IMR-90 (cell line): ENCODE data around the gene MRPL40. TPM values are rescaled to one million over a fixed set of nuclear protein-coding genes. Genes with fewer than 3 reads are reported as not detected.

Experiments
- ATAC-seq: fragments of 200-7000 bp; cut with Tn5 transposase; 2 replicates; pipeline ENCODE4 v1.9.1; 2020; ENCODE audit warnings: low read depth, mild to moderate bottlenecking, moderate library complexity
- BruUV-seq: library from RNA; stranded (reverse); fragments of 400-500 nt; replicated peaks from 2 replicates; lab custom pipeline; 2021; lab: Mats Ljungman, UMichigan
- CTCF ChIA-PET: fragments of 300-600 bp; formaldehyde crosslinking; extraction: SDS; loops from one replicate; lab custom pipeline; 2021; ENCODE audit warnings: antibody characterized with exemption; lab: Yijun Ruan, JAX
- POLR2A ChIA-PET: fragments of 300-600 bp; sonication (Branson Sonifier 250); formaldehyde crosslinking; loops from one replicate; lab custom pipeline; 2022; ENCODE audit warnings: antibody characterized with exemption; ENCODE audit not compliant: unreplicated experiment; lab: Charles Lee
- DNase-seq: peaks from one replicate; pipeline ENCODE4 v3.0.0; 2013
- H2AFZ ChIP-seq: replicated peaks from 2 replicates; pipeline ENCODE3; 2013; ENCODE audit warnings: low read length, mild to moderate bottlenecking; ENCODE audit not compliant: poor library complexity
- H2AK5ac ChIP-seq: 2 replicates; pipeline ENCODE4 v1.6.1; 2013; ENCODE audit warnings: low read depth, low read length, inconsistent platforms
- H2AK9ac ChIP-seq: replicated peaks from 2 replicates; pipeline ENCODE3; 2013; ENCODE audit warnings: mild to moderate bottlenecking, low read depth, low read length, moderate library complexity; ENCODE audit not compliant: poor library complexity
- H2BK120ac ChIP-seq: 2 replicates; pipeline ENCODE4 v1.6.1; 2013; ENCODE audit warnings: low read depth, low read length, inconsistent platforms
- H2BK15ac ChIP-seq: 3 replicates; pipeline ENCODE4 v1.6.1; 2013; ENCODE audit warnings: low read depth, low read length, inconsistent platforms
- H2BK20ac ChIP-seq: 2 replicates; pipeline ENCODE4 v1.6.1; 2013; ENCODE audit warnings: low read depth, mild to moderate bottlenecking, inconsistent platforms, low read length, moderate library complexity
- H2BK5ac ChIP-seq: 2 replicates; pipeline ENCODE4 v1.6.1; 2013; ENCODE audit warnings: mild to moderate bottlenecking, low read depth, low read length, inconsistent platforms; ENCODE audit not compliant: poor library complexity, severe bottlenecking
- H3K14ac ChIP-seq: replicated peaks from 2 replicates; pipeline ENCODE4 v1.6.1; 2013; ENCODE audit warnings: low read depth, low read length, inconsistent platforms
- H3K18ac ChIP-seq: 2 replicates; pipeline ENCODE4 v1.6.1; 2013; ENCODE audit warnings: low read depth, low read length, control low read depth
- H3K23ac ChIP-seq: 2 replicates; pipeline ENCODE4 v1.6.1; 2013; ENCODE audit warnings: low read depth, low read length, inconsistent platforms
- H3K27ac ChIP-seq: 2 replicates; pipeline ENCODE4 v1.5.1; 2013; ENCODE audit warnings: mild to moderate bottlenecking, control low read depth, low read length; ENCODE audit not compliant: insufficient read depth
- H3K27me3 ChIP-seq: 2 replicates; pipeline ENCODE4 v1.6.1; 2013; ENCODE audit warnings: low read length; ENCODE audit not compliant: control insufficient read depth, insufficient read depth
- H3K36me3 ChIP-seq: 2 replicates; pipeline ENCODE4 v1.6.1; 2013; ENCODE audit warnings: low read length, mixed read lengths; ENCODE audit not compliant: control insufficient read depth, insufficient read depth
- H3K4ac ChIP-seq: 2 replicates; pipeline ENCODE4 v1.6.1; 2013; ENCODE audit warnings: low read depth, low read length, inconsistent platforms
- H3K4me1 ChIP-seq: 2 replicates; pipeline ENCODE4 v1.6.1; 2013; ENCODE audit warnings: low read length, mixed read lengths; ENCODE audit not compliant: control insufficient read depth, insufficient read depth
- H3K4me2 ChIP-seq: 2 replicates; pipeline ENCODE4 v1.6.1; 2013; ENCODE audit warnings: low read depth, mild to moderate bottlenecking, control low read depth, low read length, moderate library complexity
- H3K4me3 ChIP-seq: 2 replicates; pipeline ENCODE4 v1.5.1; 2013; ENCODE audit warnings: low read depth, mild to moderate bottlenecking, control low read depth, low read length, moderate library complexity; ENCODE audit not compliant: insufficient read depth
- H3K56ac ChIP-seq: 2 replicates; pipeline ENCODE4 v1.6.1; 2013; ENCODE audit warnings: low read length, inconsistent platforms; ENCODE audit not compliant: insufficient read depth; ENCODE audit errors: extremely low read depth
- H3K79me1 ChIP-seq, 2 experiments: 2 replicates each; pipeline ENCODE4 v1.6.1; 2013; ENCODE audit warnings: low read length in 2 of 2, inconsistent platforms in 1 of 2, low read depth in 1 of 2
- H3K9ac ChIP-seq: 2 replicates; pipeline ENCODE4 v1.6.1; 2013; ENCODE audit warnings: low read depth, low read length, control low read depth
- H3K9me1 ChIP-seq: 2 replicates; pipeline ENCODE4 v1.6.1; 2013; ENCODE audit warnings: low read length, inconsistent platforms; ENCODE audit not compliant: insufficient read depth
- H3K9me3 ChIP-seq: 2 replicates; pipeline ENCODE4 v1.6.1; 2013; ENCODE audit warnings: low read length; ENCODE audit not compliant: control insufficient read depth, insufficient read depth
- H4K20me1 ChIP-seq: 2 replicates; pipeline ENCODE4 v1.6.1; 2013; ENCODE audit warnings: low read length, inconsistent platforms; ENCODE audit not compliant: insufficient read depth
- H4K5ac ChIP-seq: 2 replicates; pipeline ENCODE4 v1.6.1; 2013; ENCODE audit warnings: mild to moderate bottlenecking, low read depth, low read length, control low read depth
- H4K8ac ChIP-seq, 2 experiments: 2 replicates each; pipeline ENCODE4 v1.6.1; 2013; ENCODE audit warnings: low read depth in 2 of 2, low read length in 2 of 2, control low read depth in 1 of 2, inconsistent platforms in 1 of 2
- H4K91ac ChIP-seq: 2 replicates; pipeline ENCODE4 v1.6.1; 2013; ENCODE audit warnings: low read depth, low read length, inconsistent platforms; ENCODE audit not compliant: insufficient read depth
- FOS ChIP-seq: fragments of 150-350 bp; IDR thresholded peaks from 2 replicates; pipeline ENCODE4 v1.6.1; 2016; ENCODE audit warnings: low read depth, low read length
- MXI1 ChIP-seq: IDR thresholded peaks from 2 replicates; pipeline ENCODE4 v1.6.1; 2012; ENCODE audit warnings: low read depth, mild to moderate bottlenecking, low read length, moderate library complexity, borderline replicate concordance
- WGBS, 2 experiments: methylation state at CpG; one replicate each; pipeline versions ENCODE4 v1.1.5 to v1.1.7; 2013; ENCODE audit warnings: missing lambda C conversion rate in 2 of 2; ENCODE audit not compliant: insufficient read length in 1 of 2; ENCODE audit errors: extremely low coverage in 2 of 2; 5-methylcytosine and 5-hydroxymethylcytosine counted together
- dilution Hi-C: fragments of 300-500 bp; cut with HindIII; formaldehyde crosslinking; loops from one replicate; pipeline ENCODE4 v1.14.3; 2018; ENCODE audit warnings: low sequenced_read_pairs; ENCODE audit not compliant: unreplicated experiment
- in situ Hi-C: fragments of 300-500 bp; cut with MboI; formaldehyde crosslinking; loops from 3 replicates; pipeline ENCODE4 v1.14.3; 2019; ENCODE audit warnings: low sequenced_read_pairs, inconsistent platforms, mixed read lengths
- intact Hi-C: fragments of 100-400 bp; cut with micrococcal nuclease; formaldehyde crosslinking; loops from 2 replicates; pipeline ENCODE4 v1.10.0; 2022
- polyA plus RNA-seq, 3 experiments: library from polyadenylated mRNA; depleted of rRNA; stranded (reverse); fragments of >200 nt; gene quantifications; 2 replicates each; pipeline ENCODE4 v1.2.3, GENCODE V29; 2012; ENCODE audit warnings: low replicate concordance in 1 of 3
- total RNA-seq: library from RNA; depleted of rRNA; stranded (reverse); fragments of >200 nt; gene quantifications from 2 replicates; pipeline ENCODE4 v1.2.3, GENCODE V29; 2012

Gene MRPL40
- total and polyA plus RNA-seq, 2 of the 4 experiments (the other 2 are of a cell fraction), result 36.7 to 37.5 TPM

- peak overlapping the region; percentile 52; the same call in 1 of the 2 replicates for H3K9ac ChIP-seq
- H3K4me2 ChIP-seq, result peak overlapping the region; percentile 27
Observed at GRCh38 chr22:19463491-19464469, 31.4 kb downstream of the MRPL40 start.

More at GRCh38 chr22:19463491-19464469, 31.4 kb downstream of the MRPL40 start:
- Histone ChIP-seq H3K18ac (no peak overlapping the region), H2AFZ (peak overlapping the region; percentile 47), H4K8ac (peak overlapping the region in 1 of 2 experiments; percentile 40; a peak in 1 of 4 replicates), H2AK5ac (peak overlapping the region; percentile 73; the same call in 1 of the 2 replicates), H2BK20ac (peak overlapping the region; percentile 43; the same call in 1 of the 2 replicates), H4K5ac (no peak overlapping the region), H3K4me1 (peaks cover 8% of the 10 kb centered on the region; the same call in 1 of the 2 replicates), H3K36me3 (peaks cover 46% of the 10 kb centered on the region), H3K4ac (peak overlapping the region; percentile 64; the same call in 1 of the 2 replicates), H3K4me3 (no peak overlapping the region), H3K23ac (peak overlapping the region; percentile 59; the same call in 1 of the 2 replicates), H3K9me1 (peaks cover 14% of the 10 kb centered on the region), H4K20me1 (peaks cover 22% of the 10 kb centered on the region), H4K91ac (no peak overlapping the region), H3K14ac (peak overlapping the region; percentile 54; the same call in 1 of the 2 replicates), H3K56ac (no peak overlapping the region), H3K27me3 (no peaks in the 10 kb centered on the region), H2AK9ac (peak overlapping the region; percentile 88), H2BK15ac (no peak overlapping the region), H3K27ac (peak overlapping the region; percentile 56; the same call in 1 of the 2 replicates), H3K9me3 (no peaks in the 10 kb centered on the region), H2BK120ac (no peak overlapping the region), H2BK5ac (peak overlapping the region; percentile 78), H3K79me1 (peaks cover 5 to 30% of the 10 kb centered on the region in 2 experiments)
- TF ChIP-seq FOS (0 out of 2 replicates have a peak, but pooled peaks have one; percentile 31), MXI1 (no peak)
- peak; percentile 93 for ATAC-seq
- 100% methylated on average over 1 of the region's 7 CpGs; no CpG with 5 or more reads in 1 of the 2 experiments for WGBS, 2 experiments
- intact Hi-C loops (no loop called here), in situ Hi-C loops (no loop called here), dilution Hi-C loops (no loop called here)
- no TSS peak for BruUV-seq
- DNase-seq, result peak; percentile 82
- ChIA-PET POLR2A (no interaction called here), CTCF (interaction anchor here (0.5 to 1.5 kb wide), 3 partner anchors 10 to 194 kb away, joined by 3 to 4 read pairs (median 4); no protein-coding TSS in a partner anchor)
